Lung (tissue), 12 donors: ENCODE results near the gene GFOD2. TPM values are rescaled to one million over a fixed set of nuclear protein-coding genes. Genes with fewer than 3 reads are reported as not detected.

Source experiments
- ATAC-seq: fragments of 200-7000 bp; cut with Tn5 transposase; one replicate; pipeline ENCODE4 v1.9.1; 2020; ENCODE audit warnings: moderate number of reproducible peaks; ENCODE audit not compliant: insufficient read depth, low FRiP score
- DNase-seq, 3 donors: peaks; one replicate each; pipeline ENCODE4 v3.0.0-alpha.2; 2013 to 2017
- H3K27ac ChIP-seq, 2 donors: one replicate each; pipeline ENCODE4 v1.5.1; 2013; ENCODE audit warnings: mild to moderate bottlenecking in 2 of 2, moderate library complexity in 2 of 2, control low read depth in 1 of 2, inconsistent platforms in 1 of 2, low read depth in 1 of 2, low read length in 1 of 2
- H3K27me3 ChIP-seq, 3 donors: one replicate each; pipeline ENCODE4 v1.5.1; 2013; ENCODE audit warnings: low read length in 2 of 3; ENCODE audit not compliant: control insufficient read depth in 3 of 3, insufficient read depth in 3 of 3
- H3K36me3 ChIP-seq, 4 donors: one replicate each; pipeline ENCODE4 v1.5.1; 2013; ENCODE audit warnings: low read length in 4 of 4, mild to moderate bottlenecking in 1 of 4, moderate library complexity in 1 of 4; ENCODE audit not compliant: control insufficient read depth in 4 of 4, insufficient read depth in 4 of 4
- H3K4me1 ChIP-seq, 5 donors: one replicate each; pipeline ENCODE4 v1.5.1; 2013; ENCODE audit warnings: low read length in 5 of 5, mild to moderate bottlenecking in 2 of 5, moderate library complexity in 1 of 5; ENCODE audit not compliant: control insufficient read depth in 5 of 5, insufficient read depth in 5 of 5
- H3K4me3 ChIP-seq: one replicate; pipeline ENCODE4 v1.5.1; 2013; ENCODE audit warnings: mild to moderate bottlenecking, control low read depth, moderate library complexity
- H3K9ac ChIP-seq, 2 donors: one replicate each; pipeline ENCODE4 v1.5.1; 2013; ENCODE audit warnings: low read length in 2 of 2, control low read depth in 1 of 2; ENCODE audit not compliant: insufficient read depth in 1 of 2
- H3K9me3 ChIP-seq, 4 donors: one replicate each; pipeline ENCODE4 v1.5.1; 2013; ENCODE audit warnings: low read length in 3 of 4, mild to moderate bottlenecking in 1 of 4, moderate library complexity in 1 of 4; ENCODE audit not compliant: control insufficient read depth in 4 of 4, insufficient read depth in 3 of 4
- WGBS, 2 donors: extraction: QIAGEN DNeasy Blood & Tissue Kit; methylation state at CpG; one replicate each; pipeline ENCODE4 v1.1.7; 2013; 5-methylcytosine and 5-hydroxymethylcytosine counted together
- polyA plus RNA-seq, 2 donors: library from polyadenylated mRNA; stranded (reverse); fragments of 200-250 nt; gene quantifications; one replicate each; pipeline ENCODE4 v1.2.1, GENCODE V29; 2013
- total RNA-seq, 2 donors: library from RNA; depleted of rRNA in 1 of 2; stranded (reverse); fragments of >200 nt in 1 of 2; gene quantifications; one replicate each; pipeline ENCODE4 v1.2.1, GENCODE V29; 2014 to 2021
- TF ChIP-seq, protein P1 (sequence below): IDR thresholded peaks from 2 replicates; pipeline ENCODE4 v1.5.1; 2012; ENCODE audit warnings: mild to moderate bottlenecking; ENCODE audit errors: control extremely low read depth, extremely low read depth
- donor health status: control.
- donor health status: control.
- donor health status: Bipolar disorder and iron deficiency.
- donor health status: healthy.
- donor health status: DM: yes; HTN: yes; CAD: no.

Gene GFOD2
- total and polyA plus RNA-seq, 4 donors, result 10.1 to 26.3 (median 16.1) TPM

DNA sequence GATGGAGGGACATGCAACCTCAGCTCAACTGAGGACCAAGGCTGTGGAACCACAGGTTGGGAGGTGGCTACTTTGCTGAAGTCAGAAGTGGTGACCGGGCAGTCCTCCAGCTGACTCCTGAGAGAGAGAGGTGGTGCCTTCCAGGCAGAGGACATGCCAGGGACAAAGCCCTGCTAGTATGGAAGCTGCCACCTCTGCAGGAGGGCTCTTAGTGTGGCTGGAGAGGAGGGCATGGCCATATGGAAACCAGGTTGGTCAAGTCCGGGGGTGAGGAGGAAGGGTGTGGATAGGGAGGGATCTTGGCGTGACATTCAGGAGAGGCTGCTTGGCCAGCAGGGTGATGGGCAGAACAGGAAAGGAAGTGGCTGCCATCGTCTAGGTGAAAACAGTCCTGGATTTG is 46.8 kb downstream of the GFOD2 start:
- WGBS, 2 donors, result 28 to 41% methylated on average over 4 of the region's 4 CpGs
- no peak for DNase-seq
- no peak overlapping the region for H3K4me3 ChIP-seq
- H3K9ac ChIP-seq, result no peak overlapping the region
- H3K4me1 ChIP-seq, result peaks cover 0 to 31% (median 16%) of the 10 kb centered on the region in 5 donors
- TF ChIP-seq, protein P1, sequence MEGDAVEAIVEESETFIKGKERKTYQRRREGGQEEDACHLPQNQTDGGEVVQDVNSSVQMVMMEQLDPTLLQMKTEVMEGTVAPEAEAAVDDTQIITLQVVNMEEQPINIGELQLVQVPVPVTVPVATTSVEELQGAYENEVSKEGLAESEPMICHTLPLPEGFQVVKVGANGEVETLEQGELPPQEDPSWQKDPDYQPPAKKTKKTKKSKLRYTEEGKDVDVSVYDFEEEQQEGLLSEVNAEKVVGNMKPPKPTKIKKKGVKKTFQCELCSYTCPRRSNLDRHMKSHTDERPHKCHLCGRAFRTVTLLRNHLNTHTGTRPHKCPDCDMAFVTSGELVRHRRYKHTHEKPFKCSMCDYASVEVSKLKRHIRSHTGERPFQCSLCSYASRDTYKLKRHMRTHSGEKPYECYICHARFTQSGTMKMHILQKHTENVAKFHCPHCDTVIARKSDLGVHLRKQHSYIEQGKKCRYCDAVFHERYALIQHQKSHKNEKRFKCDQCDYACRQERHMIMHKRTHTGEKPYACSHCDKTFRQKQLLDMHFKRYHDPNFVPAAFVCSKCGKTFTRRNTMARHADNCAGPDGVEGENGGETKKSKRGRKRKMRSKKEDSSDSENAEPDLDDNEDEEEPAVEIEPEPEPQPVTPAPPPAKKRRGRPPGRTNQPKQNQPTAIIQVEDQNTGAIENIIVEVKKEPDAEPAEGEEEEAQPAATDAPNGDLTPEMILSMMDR, result no peak
- ATAC-seq, result no peak
- H3K36me3 ChIP-seq, result peaks cover 0 to 4% (median 1%) of the 10 kb centered on the region in 4 donors
- H3K27ac ChIP-seq, result peak overlapping the region in 1 of 2 donors; percentile 3
- H3K27me3 ChIP-seq, result no peaks in the 10 kb centered on the region
- H3K9me3 ChIP-seq, result no peaks in the 10 kb centered on the region

DNA sequence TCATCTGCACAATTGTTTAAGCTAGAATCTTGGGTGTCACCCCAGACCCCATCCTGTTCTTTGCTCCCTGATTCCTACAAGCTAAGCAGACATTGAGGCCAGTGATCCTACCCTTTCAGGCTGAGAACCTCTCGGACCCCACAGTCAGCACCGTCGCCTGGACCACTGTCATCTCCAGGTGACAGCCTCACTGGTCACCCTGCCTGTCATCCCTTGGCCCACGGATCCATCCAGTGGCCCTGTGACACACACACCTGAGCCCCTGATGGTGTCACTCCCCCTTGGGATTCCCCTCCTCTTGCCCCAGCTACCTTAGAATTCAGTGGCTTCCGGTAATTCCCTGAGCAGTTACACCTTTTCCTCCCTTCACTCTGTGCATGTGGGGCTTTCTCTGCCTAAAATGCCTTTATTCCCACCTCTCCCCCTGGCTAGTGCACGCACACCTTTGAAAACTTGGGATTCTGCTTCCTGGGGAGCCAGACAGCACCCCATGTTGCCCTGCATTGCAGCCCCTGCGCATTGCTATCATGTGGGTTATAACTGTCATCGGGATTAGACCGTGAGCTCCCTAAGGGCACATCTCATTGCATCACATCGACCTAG is 49.5 kb downstream of the GFOD2 start:
- no peaks in the 10 kb centered on the region for H3K36me3 ChIP-seq
- no peaks in the 10 kb centered on the region for H3K27me3 ChIP-seq
- TF ChIP-seq, protein P1, result no peak
- H3K9ac ChIP-seq, result no peak overlapping the region
- DNase-seq (no peak), ATAC-seq (no peak)
- peaks cover 0 to 41% (median 19%) of the 10 kb centered on the region in 5 donors for H3K4me1 ChIP-seq
- no peaks in the 10 kb centered on the region for H3K9me3 ChIP-seq
- H3K27ac ChIP-seq, result no peak overlapping the region
- no peak overlapping the region for H3K4me3 ChIP-seq
- 92 to 94% methylated on average over 10 of the region's 10 CpGs for WGBS, 2 donors

DNA sequence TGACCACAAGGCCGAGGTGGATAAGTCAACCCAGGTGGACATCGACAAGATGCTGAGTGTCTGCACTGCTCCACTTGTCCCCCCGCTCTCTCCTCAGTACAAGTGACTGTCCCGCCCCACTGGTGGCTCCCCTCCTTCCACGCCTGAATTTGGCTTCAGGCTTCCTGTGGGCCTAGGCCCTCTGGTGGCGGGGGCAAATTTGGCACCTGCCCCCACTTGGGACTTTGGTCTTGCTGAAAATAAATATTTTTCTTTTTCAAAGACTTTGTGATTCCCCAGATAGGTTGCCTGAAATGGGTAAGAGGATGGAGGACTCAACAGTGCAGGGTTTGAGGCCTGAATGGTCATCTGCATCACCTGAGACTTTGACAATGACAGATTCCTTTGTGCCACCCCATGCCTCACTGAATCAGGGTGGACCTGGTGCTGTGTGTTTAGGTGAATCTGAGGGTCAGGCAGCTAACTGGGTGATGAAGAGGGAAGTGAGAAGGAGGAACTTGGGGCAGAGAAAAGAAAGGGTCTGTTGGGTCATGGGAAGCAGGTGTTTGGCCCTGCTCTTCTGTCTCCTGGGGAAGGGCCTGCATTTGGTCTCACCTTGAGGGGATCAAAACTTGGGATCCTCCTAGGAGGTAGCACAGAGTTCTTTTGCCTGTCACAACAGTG is 50.5 kb downstream of the GFOD2 start:
- TF ChIP-seq, protein P1, result no peak
- ATAC-seq (no peak), DNase-seq (no peak)
- H3K9ac ChIP-seq, result no peak overlapping the region
- H3K4me1 ChIP-seq, result peaks cover 0 to 32% (median 12%) of the 10 kb centered on the region in 5 donors
- no peak overlapping the region for H3K27ac ChIP-seq
- H3K36me3 ChIP-seq, result peaks cover 0 to 3% (median under 1%) of the 10 kb centered on the region in 4 donors
- H3K27me3 ChIP-seq, result no peaks in the 10 kb centered on the region
- WGBS, 2 donors, result 80 to 87% methylated on average over 6 of the region's 6 CpGs
- H3K4me3 ChIP-seq, result no peak overlapping the region
- no peaks in the 10 kb centered on the region for H3K9me3 ChIP-seq
